ENCODE results near the gene KCNJ11. TPM values are rescaled to one million over a fixed set of nuclear protein-coding genes. Genes with fewer than 3 reads are reported as not detected.

The KCNJ11 gene
- total RNA-seq, 4 donors from 2014 or later = 1.7 to 6.0 (median 3.2) TPM; not detected in 1

GRCh38 chr11:17350455-17351171 lies 37.8 kb downstream of the KCNJ11 start:
- Histone ChIP-seq H3K4me3 (no peak overlapping the region), H3K4me1 (peaks cover 0 to 10% (median 6%) of the 10 kb centered on the region in 4 donors), H3K27ac (no peak overlapping the region), H3K9me3 (no peaks in the 10 kb centered on the region), H3K27me3 (no peaks in the 10 kb centered on the region), H3K36me3 (no peaks in the 10 kb centered on the region)
- no peak for DNase-seq
- TF ChIP-seq CTCF (IDR thresholded peaks at IDR 0.05) (no peak), POLR2A (IDR thresholded peaks at IDR 0.05) (no peak)

DNA sequence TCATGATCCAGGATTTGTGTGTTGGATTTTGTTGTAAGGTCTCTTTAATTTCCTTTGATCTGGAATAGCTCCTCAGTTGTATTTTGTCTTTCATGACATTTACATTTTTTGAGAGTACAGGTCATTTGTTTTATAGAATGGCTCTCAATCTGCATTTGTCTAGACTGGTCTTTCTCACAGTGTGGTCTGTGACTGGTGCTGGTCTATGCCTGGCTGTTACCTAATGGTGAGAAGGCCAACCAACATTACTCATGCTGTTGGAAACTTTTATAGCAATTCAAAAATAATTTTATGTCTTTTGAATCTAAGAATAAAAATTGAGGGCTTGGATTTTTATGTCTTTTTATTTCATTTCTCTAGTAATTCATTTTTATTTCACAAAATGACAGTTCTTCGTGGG lies 40.8 kb downstream of the KCNJ11 start:
- H3K36me3 ChIP-seq = no peaks in the 10 kb centered on the region

DNA sequence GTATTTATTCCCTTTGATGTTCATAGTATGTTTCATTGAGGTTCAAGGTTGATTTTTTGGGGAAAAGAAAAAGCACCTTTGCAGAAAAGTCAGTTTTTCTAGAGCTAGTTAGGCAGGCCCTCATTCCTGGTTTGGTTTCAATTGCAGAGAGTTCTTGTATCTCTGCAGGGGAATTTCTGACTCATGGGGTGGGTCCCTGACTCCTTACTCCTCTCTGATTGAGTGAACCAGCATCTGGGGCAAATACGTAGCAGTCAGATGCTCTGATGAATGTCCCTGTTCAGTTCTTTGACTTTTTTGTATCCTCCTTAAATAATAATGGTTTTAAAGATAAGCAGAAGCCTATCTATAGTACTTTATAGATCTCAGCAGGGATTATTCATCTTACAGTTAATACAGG lies 44.6 kb downstream of the KCNJ11 start:
- H3K27me3 ChIP-seq = no peaks in the 10 kb centered on the region
- no peaks in the 10 kb centered on the region for H3K4me1 ChIP-seq
- no peak for TF ChIP-seq POLR2A (IDR thresholded peaks at IDR 0.05)
- no peak for TF ChIP-seq CTCF (IDR thresholded peaks at IDR 0.05)
- no peaks in the 10 kb centered on the region for H3K36me3 ChIP-seq
- H3K4me3 ChIP-seq = no peak overlapping the region
- DNase-seq = no peak
- no peak overlapping the region for H3K27ac ChIP-seq
- H3K9me3 ChIP-seq = no peaks in the 10 kb centered on the region

More for the DNA sequence above, 40.8 kb downstream of the KCNJ11 start:
- DNase-seq = no peak
- Histone ChIP-seq H3K9me3 (no peaks in the 10 kb centered on the region), H3K4me1 (peaks cover 0 to 4% (median 2%) of the 10 kb centered on the region in 4 donors), H3K27me3 (no peaks in the 10 kb centered on the region), H3K27ac (no peak overlapping the region), H3K4me3 (no peak overlapping the region)
- TF ChIP-seq CTCF (IDR thresholded peaks at IDR 0.05) (no peak), POLR2A (IDR thresholded peaks at IDR 0.05) (no peak)

DNA sequence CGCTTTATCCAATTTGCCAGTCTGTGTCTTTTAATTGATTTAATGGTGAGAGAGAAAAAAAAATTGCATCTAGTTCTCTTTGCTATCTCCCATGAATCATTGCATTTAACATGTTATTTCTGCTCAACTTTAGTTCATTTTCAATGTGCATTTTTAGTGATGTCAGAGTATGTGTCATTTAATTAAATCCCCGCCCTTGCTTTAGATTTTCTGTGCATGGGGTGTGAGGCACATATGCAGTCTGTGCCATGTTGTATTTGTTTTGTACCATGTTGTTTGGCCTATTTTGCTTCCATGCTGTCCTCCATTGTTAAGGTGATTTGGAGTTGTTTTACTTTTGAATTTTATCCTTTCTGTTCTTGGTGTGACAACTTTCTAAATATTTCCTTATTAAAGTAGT lies 45.2 kb downstream of the KCNJ11 start:
- Histone ChIP-seq H3K4me3 (no peak overlapping the region), H3K4me1 (no peaks in the 10 kb centered on the region), H3K9me3 (no peaks in the 10 kb centered on the region), H3K27me3 (no peaks in the 10 kb centered on the region), H3K27ac (no peak overlapping the region), H3K36me3 (no peaks in the 10 kb centered on the region)
- TF ChIP-seq CTCF (IDR thresholded peaks at IDR 0.05) = no peak
- TF ChIP-seq POLR2A (IDR thresholded peaks at IDR 0.05) = no peak
- no peak for DNase-seq

Other genes starting within 250 kb of the KCNJ11 start
- 10 to 100 TPM; 36.5 to 98.3 (median 63.6) TPM for gene PIK3C2A, start 180.7 kb downstream of the KCNJ11 start, total RNA-seq
- gene NUCB2, start 111.9 kb downstream of the KCNJ11 start, total RNA-seq = 10 to 100 TPM; 12.2 to 42.7 (median 17.3) TPM
- 10 to 100 TPM in 3 of 4 donors, 1 to 10 TPM in 1; 3.3 to 25.7 (median 15.0) TPM for gene NCR3LG1, start 36.9 kb downstream of the KCNJ11 start, total RNA-seq
- 100 to 1,000 TPM in 1 of 4 donors, 10 to 100 TPM in 2, 1 to 10 TPM in 1; 7.4 to 301 (median 19.2) TPM for gene ABCC8, start 88.2 kb upstream of the KCNJ11 start, total RNA-seq
- 100 to 1,000 TPM in 3 of 4 donors, 10 to 100 TPM in 1; 90.8 to 302 (median 245) TPM for gene USH1C, start 155.8 kb upstream of the KCNJ11 start, total RNA-seq
- under 1 TPM in 1 of 4 donors, not detected in 3; 0.09 TPM for gene OTOG, start 158.6 kb upstream of the KCNJ11 start, total RNA-seq

All from Peyer's patch (tissue), 4 donors.